GM23338 (cell line): ENCODE data around the gene CCBE1. TPM values are rescaled to one million over a fixed set of nuclear protein-coding genes. Genes with fewer than 3 reads are reported as not detected.

Experiments used
- ATAC-seq: fragments of 200-7000 bp; cut with Tn5 transposase; 3 replicates; pipeline ENCODE4 v1.9.1; 2020
- DNase-seq: peaks from one replicate; pipeline ENCODE4 v3.0.0-alpha.2; 2015; ENCODE audit warnings: low spot score
- H2AFZ ChIP-seq: fragments of 200-600 bp; sonication (generic); 2 replicates; pipeline ENCODE4 v1.8.0; 2016; ENCODE audit warnings: antibody characterized with exemption, mild to moderate bottlenecking, moderate library complexity
- H3F3A ChIP-seq: fragments of 200-600 bp; sonication (generic); replicated peaks from 2 replicates; pipeline ENCODE4 v1.8.0; 2017; ENCODE audit warnings: antibody characterized with exemption, mixed run types, low read depth
- H3K27ac ChIP-seq: fragments of 200-600 bp; sonication (generic); 2 replicates; pipeline ENCODE4 v1.6.1; 2016; ENCODE audit warnings: low read depth
- H3K27me3 ChIP-seq: fragments of 200-600 bp; sonication (generic); 2 replicates; pipeline ENCODE4 v1.8.0; 2016; ENCODE audit warnings: mild to moderate bottlenecking, mixed run types, moderate library complexity; ENCODE audit not compliant: insufficient read depth
- H3K36me3 ChIP-seq: fragments of 200-600 bp; sonication (generic); 2 replicates; pipeline ENCODE4 v1.8.0; 2016; ENCODE audit warnings: mild to moderate bottlenecking; ENCODE audit not compliant: insufficient read depth
- H3K4me1 ChIP-seq: fragments of 200-600 bp; sonication (generic); 2 replicates; pipeline ENCODE4 v1.8.0; 2016; ENCODE audit warnings: mild to moderate bottlenecking, moderate library complexity; ENCODE audit not compliant: insufficient read depth
- H3K4me2 ChIP-seq: fragments of 200-600 bp; sonication (generic); 2 replicates; pipeline ENCODE4 v1.7.1; 2017; ENCODE audit warnings: mixed run types
- H3K4me3 ChIP-seq: fragments of 200-600 bp; sonication (generic); 2 replicates; pipeline ENCODE4 v1.6.1; 2016; ENCODE audit warnings: mixed run types
- H3K79me2 ChIP-seq: fragments of 200-600 bp; sonication (generic); replicated peaks from 2 replicates; pipeline ENCODE4 v1.8.0; 2017; ENCODE audit warnings: mild to moderate bottlenecking; ENCODE audit not compliant: insufficient read depth
- H3K9me2 ChIP-seq: fragments of 200-600 bp; sonication (generic); 2 replicates; pipeline ENCODE4 v1.8.0; 2017; ENCODE audit not compliant: insufficient read depth
- H4K20me1 ChIP-seq: fragments of 200-600 bp; sonication (generic); replicated peaks from 2 replicates; pipeline ENCODE4 v1.8.0; 2017; ENCODE audit warnings: mild to moderate bottlenecking; ENCODE audit not compliant: insufficient read depth
- H3K27ac Mint-ChIP-seq: 2 replicates; pipeline ENCODE4 v1.8.0; 2020; ENCODE audit warnings: inconsistent platforms, mild to moderate bottlenecking, moderate library complexity, mixed read lengths
- H3K27me3 Mint-ChIP-seq: 3 replicates; pipeline ENCODE4 v1.8.0; 2022; ENCODE audit warnings: low read depth, mild to moderate bottlenecking, moderate library complexity, mixed read lengths, inconsistent platforms; ENCODE audit not compliant: insufficient read depth, poor library complexity
- H3K36me3 Mint-ChIP-seq: 3 replicates; pipeline ENCODE4 v1.8.0; 2021; ENCODE audit warnings: low read depth, mild to moderate bottlenecking, inconsistent platforms, moderate library complexity, mixed read lengths
- H3K4me1 Mint-ChIP-seq: 3 replicates; pipeline ENCODE4 v1.8.0; 2020; ENCODE audit warnings: mild to moderate bottlenecking, inconsistent platforms, mixed read lengths
- H3K4me3 Mint-ChIP-seq: 3 replicates; pipeline ENCODE4 v1.8.0; 2021; ENCODE audit warnings: moderate library complexity, mild to moderate bottlenecking, inconsistent platforms, mixed read lengths
- H3K9me3 Mint-ChIP-seq: 3 replicates; pipeline ENCODE4 v1.8.0; 2020; ENCODE audit warnings: moderate library complexity, mild to moderate bottlenecking, inconsistent platforms, mixed read lengths
- EZH2 ChIP-seq: fragments of 200-600 bp; sonication (generic); IDR thresholded peaks from one replicate; pipeline ENCODE4 v1.8.0; 2017; ENCODE audit warnings: antibody characterized with exemption, mild to moderate bottlenecking, low read depth; ENCODE audit not compliant: unreplicated experiment
- EZH2phosphoT487 ChIP-seq: fragments of 200-600 bp; sonication (generic); IDR thresholded peaks from one replicate; pipeline ENCODE4 v1.8.1; 2018; ENCODE audit warnings: antibody characterized with exemption; ENCODE audit not compliant: unreplicated experiment
- JUNB ChIP-seq: IDR thresholded peaks from one replicate; pipeline ENCODE4 v1.6.1; 2016; ENCODE audit warnings: antibody characterized with exemption; ENCODE audit not compliant: unreplicated experiment
- NANOG ChIP-seq: IDR thresholded peaks from 2 replicates; pipeline ENCODE4 v1.6.1; 2016; ENCODE audit warnings: antibody characterized with exemption, borderline replicate concordance
- POLR2AphosphoS5 ChIP-seq: IDR thresholded peaks from 2 replicates; pipeline ENCODE4 v1.6.1; 2016; ENCODE audit warnings: antibody characterized with exemption, low read depth
- REST ChIP-seq: IDR thresholded peaks from one replicate; pipeline ENCODE4 v1.6.1; 2018; ENCODE audit warnings: antibody characterized with exemption; ENCODE audit not compliant: unreplicated experiment
- STAT1 ChIP-seq: IDR thresholded peaks from one replicate; pipeline ENCODE4 v1.6.1; 2016; ENCODE audit warnings: antibody characterized with exemption; ENCODE audit not compliant: unreplicated experiment
- ZNF114 ChIP-seq: fragments of 250-450 bp; sonication (Bioruptor Pico); IDR thresholded peaks from 2 replicates; pipeline ENCODE4 v1.5.0; 2020; ENCODE audit warnings: mild to moderate bottlenecking, moderate library complexity
- ZNF331 ChIP-seq: fragments of 250-450 bp; sonication (Bioruptor Pico); IDR thresholded peaks from 2 replicates; pipeline ENCODE4 v1.5.0; 2020; ENCODE audit warnings: low read depth, mild to moderate bottlenecking, moderate library complexity
- ZNF462 ChIP-seq: fragments of 250-450 bp; sonication (Bioruptor Pico); IDR thresholded peaks from 2 replicates; pipeline ENCODE4 v1.5.0; 2020; ENCODE audit warnings: mild to moderate bottlenecking, moderate library complexity
- polyA plus RNA-seq: library from polyadenylated mRNA; unstranded; fragments of >200 nt; fragmentation: Nextera tagmentation; extraction: Ambion mirVana; gene quantifications from 2 replicates; pipeline ENCODE4 v1.2.1, GENCODE V29; 2016
- total RNA-seq: library from RNA; depleted of rRNA; stranded (reverse); fragments of >200 nt; shearing (Covaris generic); gene quantifications from 2 replicates; pipeline ENCODE4 v1.2.3, GENCODE V29; 2014
- TF ChIP-seq, protein P1 (sequence below), 2 experiments: fragments of 200-600 bp in 1 of 2; sonication (generic) in 1 of 2; conservative IDR thresholded peaks; 2 replicates each; pipeline versions ENCODE4 v1.5.1 to v1.6.1; 2016 to 2017; ENCODE audit warnings: antibody characterized with exemption in 2 of 2, low read depth in 2 of 2, mild to moderate bottlenecking in 2 of 2, moderate library complexity in 1 of 2

CCBE1 gene
- total and polyA plus RNA-seq, 2 experiments from 2014 or later: 2.1 to 2.6 TPM

DNA sequence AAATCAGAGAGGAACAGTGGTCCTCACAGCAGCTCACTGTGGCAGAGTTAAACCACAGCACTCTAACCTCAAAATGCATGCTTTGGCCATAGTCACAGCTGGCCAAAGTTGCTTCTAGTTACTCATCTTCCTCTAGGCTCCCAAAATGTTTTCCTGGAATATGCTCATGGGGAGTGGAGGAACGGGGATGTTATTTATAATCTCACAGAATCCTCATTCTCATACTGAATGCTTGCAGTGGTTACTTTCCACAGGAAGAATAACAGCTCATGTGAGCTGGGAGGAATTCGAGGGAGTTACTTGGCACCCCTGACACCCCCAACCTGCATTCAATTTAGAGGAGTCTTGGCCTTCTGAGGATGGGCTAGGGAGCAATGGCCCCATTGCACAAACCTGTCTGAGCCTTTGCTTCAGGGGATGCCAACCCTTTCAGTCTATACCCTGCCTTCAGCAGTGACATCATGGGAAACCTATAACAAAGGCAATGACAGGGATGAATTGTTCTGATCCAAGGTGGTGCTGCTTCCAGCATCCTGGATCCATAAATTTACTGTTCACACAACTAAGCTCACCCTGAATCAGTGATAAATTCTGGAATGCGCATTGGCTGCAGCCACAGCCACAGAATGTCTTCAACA is 22.4 kb upstream of the CCBE1 start (continued):
- TF ChIP-seq ZNF462 (CRISPR knock-in tag) (no peak), ZNF331 (CRISPR knock-in tag) (no peak)

DNA sequence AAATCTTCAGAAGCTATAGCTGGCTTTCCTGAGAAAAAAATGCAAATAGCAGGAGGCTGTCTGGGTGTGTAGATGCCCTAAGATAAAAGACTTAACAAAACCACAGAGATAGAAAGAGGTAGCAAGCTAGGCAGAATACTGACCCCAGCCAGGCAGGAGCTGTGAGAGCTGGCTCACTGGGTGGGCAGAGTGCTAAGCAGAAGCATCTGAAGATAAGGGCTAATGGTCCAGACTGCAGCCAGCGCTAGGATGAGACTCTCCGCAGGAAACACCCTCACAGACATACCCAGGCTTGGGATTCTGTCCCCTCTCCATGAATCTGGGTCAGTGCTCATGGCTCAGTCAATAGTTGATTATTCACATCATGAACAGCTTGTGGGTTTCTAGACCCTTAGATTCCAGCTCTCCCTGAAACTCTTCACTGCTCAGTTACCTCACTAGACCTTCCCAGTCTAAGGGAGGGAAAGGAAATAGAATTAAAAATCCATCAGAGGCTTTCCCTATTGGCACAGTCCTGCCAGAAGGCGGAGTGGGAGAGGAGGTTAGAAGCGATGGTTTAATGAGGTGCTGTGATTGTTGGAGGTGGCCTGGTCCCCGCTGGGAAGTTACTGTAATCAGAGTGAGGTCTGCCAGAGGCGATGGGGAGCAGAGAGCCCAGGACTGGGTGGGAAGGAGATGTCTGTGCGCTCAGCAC is 21.4 kb upstream of the CCBE1 start:
- DNase-seq (no peak), ATAC-seq (peak; percentile 44; the same call in 1 of the 3 replicates)
- Mint-ChIP-seq H3K27ac (no peak overlapping the region), H3K4me1 (peaks cover 10% of the 10 kb centered on the region), H3K4me3 (no peak overlapping the region), H3K9me3 (no peaks in the 10 kb centered on the region; the same call in 2 of the 3 replicates), H3K27me3 (peaks cover 5% of the 10 kb centered on the region), H3K36me3 (no peaks in the 10 kb centered on the region)
- Histone ChIP-seq H3K4me1 (no peaks in the 10 kb centered on the region; the same call in 1 of the 2 replicates), H3K27ac (no peak overlapping the region), H3F3A (no peaks in the 10 kb centered on the region), H4K20me1 (no peaks in the 10 kb centered on the region), H3K4me3 (no peak overlapping the region), H3K79me2 (no peaks in the 10 kb centered on the region), H2AFZ (0 out of 2 replicates have a peak overlapping the region, but pooled peaks have one; percentile 63), H3K36me3 (no peaks in the 10 kb centered on the region), H3K9me2 (no peaks in the 10 kb centered on the region), H3K4me2 (no peak overlapping the region), H3K27me3 (no peaks in the 10 kb centered on the region)
- TF ChIP-seq JUNB (no peak), EZH2 (no peak), REST (no peak), NANOG (no peak), EZH2phosphoT487 (no peak), ZNF331 (CRISPR knock-in tag) (no peak), STAT1 (no peak), POLR2AphosphoS5 (no peak), ZNF114 (no peak)
- TF ChIP-seq, protein P1, sequence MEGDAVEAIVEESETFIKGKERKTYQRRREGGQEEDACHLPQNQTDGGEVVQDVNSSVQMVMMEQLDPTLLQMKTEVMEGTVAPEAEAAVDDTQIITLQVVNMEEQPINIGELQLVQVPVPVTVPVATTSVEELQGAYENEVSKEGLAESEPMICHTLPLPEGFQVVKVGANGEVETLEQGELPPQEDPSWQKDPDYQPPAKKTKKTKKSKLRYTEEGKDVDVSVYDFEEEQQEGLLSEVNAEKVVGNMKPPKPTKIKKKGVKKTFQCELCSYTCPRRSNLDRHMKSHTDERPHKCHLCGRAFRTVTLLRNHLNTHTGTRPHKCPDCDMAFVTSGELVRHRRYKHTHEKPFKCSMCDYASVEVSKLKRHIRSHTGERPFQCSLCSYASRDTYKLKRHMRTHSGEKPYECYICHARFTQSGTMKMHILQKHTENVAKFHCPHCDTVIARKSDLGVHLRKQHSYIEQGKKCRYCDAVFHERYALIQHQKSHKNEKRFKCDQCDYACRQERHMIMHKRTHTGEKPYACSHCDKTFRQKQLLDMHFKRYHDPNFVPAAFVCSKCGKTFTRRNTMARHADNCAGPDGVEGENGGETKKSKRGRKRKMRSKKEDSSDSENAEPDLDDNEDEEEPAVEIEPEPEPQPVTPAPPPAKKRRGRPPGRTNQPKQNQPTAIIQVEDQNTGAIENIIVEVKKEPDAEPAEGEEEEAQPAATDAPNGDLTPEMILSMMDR (conservative IDR thresholded peaks at IDR 0.05; ENCODE audit: low read depth in 2 of 2): no peak
